GM12878 (cell line): Measurements from ENCODE around the gene CCL15. TPM values are rescaled to one million over a fixed set of nuclear protein-coding genes. Genes with fewer than 3 reads are reported as not detected.

Experiments
- ATAC-seq: fragments of 200-7000 bp; cut with Tn5 transposase; 3 replicates; pipeline ENCODE4 v1.9.1; 2020; ENCODE audit warnings: mild to moderate bottlenecking, moderate library complexity
- BruUV-seq: library from RNA; stranded (reverse); fragments of 400-500 nt; replicated peaks from 2 replicates; lab custom pipeline; 2021; lab: Mats Ljungman, UMichigan
- CTCF ChIA-PET: fragments of 300-600 bp; sonication (Branson Sonifier 250); formaldehyde crosslinking; extraction: SDS; loops from one replicate; lab custom pipeline; 2021; ENCODE audit warnings: inconsistent platforms; lab: Yijun Ruan, JAX
- POLR2A ChIA-PET: fragments of 350-600 bp; formaldehyde crosslinking; extraction: SDS; loops from one replicate; lab custom pipeline; 2021; ENCODE audit warnings: inconsistent platforms; lab: Charles Lee
- RAD21 ChIA-PET: fragments of 300-600 bp; sonication (Branson Sonifier 250); formaldehyde crosslinking; loops from one replicate; lab custom pipeline; 2023; ENCODE audit warnings: antibody characterized with exemption; ENCODE audit not compliant: unreplicated experiment; lab: Charles Lee
- SMC1A ChIA-PET: fragments of 300-600 bp; sonication (Branson Sonifier 250); formaldehyde crosslinking; loops from one replicate; lab custom pipeline; 2023; ENCODE audit not compliant: unreplicated experiment, uncharacterized antibody; lab: Charles Lee
- DNase-seq: peaks from one replicate; pipeline ENCODE4 v3.0.0-alpha.2; 2011; ENCODE audit warnings: low read depth, low spot score
- FAIRE-seq: peaks from 3 replicates; lab custom pipeline; 2011; peaks lifted over from hg19 to GRCh38; lab: Jason Lieb, UNC
- H2AFZ ChIP-seq: 2 replicates; pipeline ENCODE4 v1.6.0; 2011; ENCODE audit warnings: low read depth, low read length, control low read depth; ENCODE audit not compliant: control insufficient read depth
- H3K27ac ChIP-seq: 2 replicates; pipeline ENCODE4 v1.5.1; 2011; ENCODE audit warnings: control low read depth; ENCODE audit not compliant: control insufficient read depth, insufficient read depth
- H3K27me3 ChIP-seq, 2 experiments: replicated peaks in 1 of 2; 2 replicates each; pipeline versions ENCODE4 v1.6.0 to v1.6.1; 2011; ENCODE audit warnings: low read length in 1 of 2; ENCODE audit not compliant: control insufficient read depth in 2 of 2, insufficient read depth in 2 of 2
- H3K36me3 ChIP-seq, 2 experiments: 2 replicates each; pipeline ENCODE4 v1.5.1; 2011; ENCODE audit warnings: low read length in 1 of 2; ENCODE audit not compliant: control insufficient read depth in 2 of 2, insufficient read depth in 2 of 2
- H3K4me1 ChIP-seq: 2 replicates; pipeline ENCODE4 v1.6.1; 2011; ENCODE audit warnings: mild to moderate bottlenecking, low read length, moderate library complexity, mixed read lengths; ENCODE audit not compliant: control insufficient read depth, insufficient read depth
- H3K4me2 ChIP-seq: 2 replicates; pipeline ENCODE4 v1.6.0; 2011; ENCODE audit warnings: control low read depth; ENCODE audit not compliant: control insufficient read depth, insufficient read depth
- H3K4me3 ChIP-seq: fragments of 200-600 bp; sonication (generic); 2 replicates; pipeline ENCODE4 v1.5.1; 2016
- H3K79me2 ChIP-seq: 2 replicates; pipeline ENCODE4 v1.6.0; 2011; ENCODE audit warnings: low read length; ENCODE audit not compliant: control insufficient read depth, insufficient read depth
- H3K9ac ChIP-seq: 2 replicates; pipeline ENCODE4 v1.8.0; 2011; ENCODE audit warnings: low read length, control low read depth, mixed read lengths; ENCODE audit not compliant: control insufficient read depth, insufficient read depth
- H3K9me3 ChIP-seq: replicated peaks from 3 replicates; pipeline ENCODE4 v1.5.1; 2011; ENCODE audit warnings: mild to moderate bottlenecking, low read length; ENCODE audit not compliant: control insufficient read depth, insufficient read depth
- H4K20me1 ChIP-seq: 2 replicates; pipeline ENCODE4 v1.6.0; 2011; ENCODE audit not compliant: control insufficient read depth, insufficient read depth
- IRF4 ChIP-seq: IDR thresholded peaks from 2 replicates; pipeline ENCODE4 v1.6.1; 2011; ENCODE audit warnings: low read depth, low read length
- MYB ChIP-seq: fragments of 150-350 bp; IDR thresholded peaks from 2 replicates; pipeline ENCODE4 v1.6.1; 2014; ENCODE audit warnings: mild to moderate bottlenecking, low read depth, low read length, borderline replicate concordance
- NBN ChIP-seq: fragments of 450-650 bp; IDR thresholded peaks from 2 replicates; pipeline ENCODE4 v1.6.1; 2016
- PML ChIP-seq: IDR thresholded peaks from 2 replicates; pipeline ENCODE4 v1.6.1; 2012; ENCODE audit warnings: low read length, inconsistent platforms
- SUPT20H ChIP-seq: IDR thresholded peaks from 2 replicates; pipeline ENCODE4 v1.6.1; 2011; ENCODE audit warnings: low read depth, mild to moderate bottlenecking, low read length, moderate library complexity, borderline replicate concordance; ENCODE audit not compliant: control insufficient read depth
- ZNF24 ChIP-seq: fragments of 450-650 bp; IDR thresholded peaks from 2 replicates; pipeline ENCODE4 v1.6.1; 2017; ENCODE audit warnings: antibody characterized with exemption, mild to moderate bottlenecking
- WGBS: methylation state at CpG from one replicate; pipeline ENCODE4 v1.1.6; 2016; ENCODE audit warnings: low lambda C conversion rate; ENCODE audit not compliant: insufficient replicate concordance, insufficient coverage; ENCODE audit errors: missing lambda C conversion rate; 5-methylcytosine and 5-hydroxymethylcytosine counted together
- in situ Hi-C: fragments of 300-500 bp; cut with MboI; formaldehyde crosslinking; loops from 9 replicates; pipeline ENCODE4 v1.14.3; 2018; ENCODE audit warnings: mixed read lengths
- intact Hi-C: fragments of 100-400 bp; cut with micrococcal nuclease; formaldehyde crosslinking; loops from one replicate; pipeline ENCODE4 v1.14.2; 2022; ENCODE audit not compliant: unreplicated experiment
- polyA plus RNA-seq, 11 experiments: library from polyadenylated mRNA; depleted of rRNA in 4 of 11; unstranded in 6 of 11; stranded (reverse) in 5 of 11; fragments of >200 nt; fragmentation: Nextera tagmentation in 4 of 11; fragmentation: Illumina TruSeq in 1 of 11; extraction: Ambion mirVana in 4 of 11; extraction: Trizol in 1 of 11; gene quantifications; 1 replicate in 1 of 11; 2 replicates in 10 of 11; pipeline versions ENCODE4 v1.2.1 to v1.2.3, GENCODE V29; 2011 to 2016; ENCODE audit warnings: inconsistent platforms in 2 of 11, missing spikeins in 2 of 11, low read depth in 1 of 11
- total RNA-seq, 4 experiments: library from RNA; depleted of rRNA in 3 of 4; stranded (reverse); fragments of >200 nt in 3 of 4; fragmentation: Illumina TruSeq in 1 of 4; extraction: Trizol in 1 of 4; gene quantifications; 2 replicates each; pipeline versions ENCODE4 v1.2.1 to v1.2.3, GENCODE V29; 2013 to 2021
- TF ChIP-seq, protein P1 (sequence below): fragments of 450-650 bp; IDR thresholded peaks from 2 replicates; pipeline ENCODE4 v1.6.1; 2016; ENCODE audit warnings: mild to moderate bottlenecking
- TF ChIP-seq, protein P2 (sequence below): fragments of 450-650 bp; IDR thresholded peaks from 2 replicates; pipeline ENCODE4 v1.6.1; 2017; ENCODE audit warnings: low read depth, mild to moderate bottlenecking, moderate library complexity

Gene CCL15
- total and polyA plus RNA-seq, 10 of the 15 experiments (the other 5 are each of a cell fraction or from before 2014, with no cell fraction given) = 0.12 TPM; not detected in 9

DNA sequence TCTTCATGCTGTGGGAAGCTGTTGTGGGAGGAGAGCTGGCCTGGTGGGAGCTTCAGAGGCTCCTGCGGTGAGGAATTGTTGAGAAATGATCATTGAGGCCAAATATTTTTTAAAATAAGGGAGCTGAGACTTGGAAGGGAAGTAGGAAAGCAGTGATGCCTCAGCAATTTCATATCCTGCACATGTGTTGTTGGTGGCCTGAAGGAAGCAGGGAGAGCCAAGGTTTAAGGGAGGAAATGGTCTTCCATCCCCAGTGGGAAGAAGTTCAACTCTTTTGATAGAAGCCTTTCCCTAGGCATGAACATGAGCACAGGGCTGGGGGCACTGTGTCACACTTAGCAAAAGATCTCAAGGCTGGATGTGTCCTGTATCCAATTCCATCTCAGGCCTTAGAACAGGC, 14.7 kb downstream of the CCL15 start, which contains the start of gene CCL14:
TSS of gene CCL14 (minus strand) at position 87 of the 400 bp plus-strand sequence. CDS start at position 7, 80 bp downstream.
- no TSS peak for BruUV-seq
- no peak for ATAC-seq

More for the DNA sequence above, 14.7 kb downstream of the CCL15 start, which contains the start of gene CCL14:
- SMC1A ChIA-PET = interaction anchor here (0.9 to 1.7 kb wide), 5 partner anchors 9 to 163 kb away, joined by 3 to 8 read pairs (median 3); no protein-coding TSS in a partner anchor
- WGBS = 82% methylated on average over 1 of the region's 1 CpG
- no peak for TF ChIP-seq PML
- no peak for TF ChIP-seq ZNF24
- TF ChIP-seq, protein P1, sequence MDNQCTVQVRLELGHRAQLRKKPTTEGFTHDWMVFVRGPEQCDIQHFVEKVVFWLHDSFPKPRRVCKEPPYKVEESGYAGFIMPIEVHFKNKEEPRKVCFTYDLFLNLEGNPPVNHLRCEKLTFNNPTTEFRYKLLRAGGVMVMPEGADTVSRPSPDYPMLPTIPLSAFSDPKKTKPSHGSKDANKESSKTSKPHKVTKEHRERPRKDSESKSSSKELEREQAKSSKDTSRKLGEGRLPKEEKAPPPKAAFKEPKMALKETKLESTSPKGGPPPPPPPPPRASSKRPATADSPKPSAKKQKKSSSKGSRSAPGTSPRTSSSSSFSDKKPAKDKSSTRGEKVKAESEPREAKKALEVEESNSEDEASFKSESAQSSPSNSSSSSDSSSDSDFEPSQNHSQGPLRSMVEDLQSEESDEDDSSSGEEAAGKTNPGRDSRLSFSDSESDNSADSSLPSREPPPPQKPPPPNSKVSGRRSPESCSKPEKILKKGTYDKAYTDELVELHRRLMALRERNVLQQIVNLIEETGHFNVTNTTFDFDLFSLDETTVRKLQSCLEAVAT = no peak
- no peak for TF ChIP-seq IRF4
- TF ChIP-seq SUPT20H = no peak
- TF ChIP-seq MYB = no peak
- no peak for TF ChIP-seq NBN
- TF ChIP-seq, protein P2, sequence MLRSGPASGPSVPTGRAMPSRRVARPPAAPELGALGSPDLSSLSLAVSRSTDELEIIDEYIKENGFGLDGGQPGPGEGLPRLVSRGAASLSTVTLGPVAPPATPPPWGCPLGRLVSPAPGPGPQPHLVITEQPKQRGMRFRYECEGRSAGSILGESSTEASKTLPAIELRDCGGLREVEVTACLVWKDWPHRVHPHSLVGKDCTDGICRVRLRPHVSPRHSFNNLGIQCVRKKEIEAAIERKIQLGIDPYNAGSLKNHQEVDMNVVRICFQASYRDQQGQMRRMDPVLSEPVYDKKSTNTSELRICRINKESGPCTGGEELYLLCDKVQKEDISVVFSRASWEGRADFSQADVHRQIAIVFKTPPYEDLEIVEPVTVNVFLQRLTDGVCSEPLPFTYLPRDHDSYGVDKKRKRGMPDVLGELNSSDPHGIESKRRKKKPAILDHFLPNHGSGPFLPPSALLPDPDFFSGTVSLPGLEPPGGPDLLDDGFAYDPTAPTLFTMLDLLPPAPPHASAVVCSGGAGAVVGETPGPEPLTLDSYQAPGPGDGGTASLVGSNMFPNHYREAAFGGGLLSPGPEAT = no peak
- TF ChIP-seq, all 136 proteins: peak for 0
- intact Hi-C loops (no loop called here), in situ Hi-C loops (no loop called here)
- Histone ChIP-seq H2AFZ (no peak within 1 kb of the TSS), H3K9ac (no peak within 1 kb of the TSS), H4K20me1 (no peaks in the 10 kb centered on the region), H3K9me3 (peaks cover 2% of the 10 kb centered on the region; the same call in 2 of the 3 replicates), H3K27me3 (no peaks in the 10 kb centered on the region), H3K36me3 (no peaks in the 10 kb centered on the region), H3K4me2 (no peak within 1 kb of the TSS), H3K27ac (no peak within 1 kb of the TSS), H3K4me1 (no peaks in the 10 kb centered on the region), H3K4me3 (no peak within 1 kb of the TSS), H3K79me2 (no peaks in the 10 kb centered on the region)
- no peak for DNase-seq
- ChIA-PET POLR2A (no interaction called here), CTCF (interaction anchor here (1.6 to 1.8 kb wide), 2 partner anchors 71 to 162 kb away, joined by 3 to 7 read pairs; no protein-coding TSS in a partner anchor), RAD21 (no interaction called here)
- no peak for FAIRE-seq
